ENCODE data around the gene BMF.

The BMF gene

DNA sequence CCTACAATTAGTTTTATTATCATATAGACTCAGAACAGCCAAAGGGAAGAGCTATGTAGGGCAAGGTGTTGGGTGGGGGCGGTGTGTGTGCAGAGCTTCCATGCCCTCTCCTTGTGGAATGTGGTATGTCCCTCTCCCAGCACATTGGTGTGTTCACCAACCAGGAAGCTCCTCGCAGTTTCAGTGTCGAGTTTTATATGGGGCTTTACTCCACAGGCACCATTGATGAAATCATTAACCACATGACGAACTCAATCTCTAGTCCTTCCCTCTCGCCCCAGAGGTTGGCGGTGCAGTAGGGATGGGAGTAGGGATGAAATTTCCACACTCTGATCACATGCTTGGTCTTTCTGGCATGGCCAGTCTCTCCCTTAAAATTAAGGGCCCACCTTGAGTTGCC, 56.1 kb downstream of the BMF start:
- no peak overlapping the region for H3K4me3 ChIP-seq (replicated peaks; ENCODE audit: insufficient read depth, low read length)

GRCh38 chr15:40051616-40052415, 56.9 kb downstream of the BMF start:
- H3K27me3 ChIP-seq (ENCODE audit: insufficient read depth, poor library complexity, severe bottlenecking) = no peaks in the 10 kb centered on the region
- H3K27ac ChIP-seq (replicated peaks) = no peak overlapping the region
- no peak for DNase-seq (ENCODE audit: low read depth in 1 of 2, low spot score in 1 of 2)
- TF ChIP-seq GABPA (IDR thresholded peaks at IDR 0.05; ENCODE audit: low read depth) (no peak), SPI1 (IDR thresholded peaks at IDR 0.05; ENCODE audit: borderline replicate concordance, low read depth) (no peak)
- TF ChIP-seq, protein P1, sequence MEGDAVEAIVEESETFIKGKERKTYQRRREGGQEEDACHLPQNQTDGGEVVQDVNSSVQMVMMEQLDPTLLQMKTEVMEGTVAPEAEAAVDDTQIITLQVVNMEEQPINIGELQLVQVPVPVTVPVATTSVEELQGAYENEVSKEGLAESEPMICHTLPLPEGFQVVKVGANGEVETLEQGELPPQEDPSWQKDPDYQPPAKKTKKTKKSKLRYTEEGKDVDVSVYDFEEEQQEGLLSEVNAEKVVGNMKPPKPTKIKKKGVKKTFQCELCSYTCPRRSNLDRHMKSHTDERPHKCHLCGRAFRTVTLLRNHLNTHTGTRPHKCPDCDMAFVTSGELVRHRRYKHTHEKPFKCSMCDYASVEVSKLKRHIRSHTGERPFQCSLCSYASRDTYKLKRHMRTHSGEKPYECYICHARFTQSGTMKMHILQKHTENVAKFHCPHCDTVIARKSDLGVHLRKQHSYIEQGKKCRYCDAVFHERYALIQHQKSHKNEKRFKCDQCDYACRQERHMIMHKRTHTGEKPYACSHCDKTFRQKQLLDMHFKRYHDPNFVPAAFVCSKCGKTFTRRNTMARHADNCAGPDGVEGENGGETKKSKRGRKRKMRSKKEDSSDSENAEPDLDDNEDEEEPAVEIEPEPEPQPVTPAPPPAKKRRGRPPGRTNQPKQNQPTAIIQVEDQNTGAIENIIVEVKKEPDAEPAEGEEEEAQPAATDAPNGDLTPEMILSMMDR (IDR thresholded peaks at IDR 0.05; ENCODE audit: insufficient read depth, low read length) = no peak
- no peak overlapping the region for H3K4me3 ChIP-seq (replicated peaks; ENCODE audit: insufficient read depth, low read length)

More for the DNA sequence above, 56.1 kb downstream of the BMF start:
- no peaks in the 10 kb centered on the region for H3K27me3 ChIP-seq (ENCODE audit: insufficient read depth, poor library complexity, severe bottlenecking)
- no peak overlapping the region for H3K27ac ChIP-seq (replicated peaks)
- TF ChIP-seq POLR2AphosphoS5 (IDR thresholded peaks at IDR 0.05; ENCODE audit: low read depth) (no peak), SPI1 (IDR thresholded peaks at IDR 0.05; ENCODE audit: borderline replicate concordance, low read depth) (no peak), GABPA (IDR thresholded peaks at IDR 0.05; ENCODE audit: low read depth) (no peak)
- TF ChIP-seq, protein P2, sequence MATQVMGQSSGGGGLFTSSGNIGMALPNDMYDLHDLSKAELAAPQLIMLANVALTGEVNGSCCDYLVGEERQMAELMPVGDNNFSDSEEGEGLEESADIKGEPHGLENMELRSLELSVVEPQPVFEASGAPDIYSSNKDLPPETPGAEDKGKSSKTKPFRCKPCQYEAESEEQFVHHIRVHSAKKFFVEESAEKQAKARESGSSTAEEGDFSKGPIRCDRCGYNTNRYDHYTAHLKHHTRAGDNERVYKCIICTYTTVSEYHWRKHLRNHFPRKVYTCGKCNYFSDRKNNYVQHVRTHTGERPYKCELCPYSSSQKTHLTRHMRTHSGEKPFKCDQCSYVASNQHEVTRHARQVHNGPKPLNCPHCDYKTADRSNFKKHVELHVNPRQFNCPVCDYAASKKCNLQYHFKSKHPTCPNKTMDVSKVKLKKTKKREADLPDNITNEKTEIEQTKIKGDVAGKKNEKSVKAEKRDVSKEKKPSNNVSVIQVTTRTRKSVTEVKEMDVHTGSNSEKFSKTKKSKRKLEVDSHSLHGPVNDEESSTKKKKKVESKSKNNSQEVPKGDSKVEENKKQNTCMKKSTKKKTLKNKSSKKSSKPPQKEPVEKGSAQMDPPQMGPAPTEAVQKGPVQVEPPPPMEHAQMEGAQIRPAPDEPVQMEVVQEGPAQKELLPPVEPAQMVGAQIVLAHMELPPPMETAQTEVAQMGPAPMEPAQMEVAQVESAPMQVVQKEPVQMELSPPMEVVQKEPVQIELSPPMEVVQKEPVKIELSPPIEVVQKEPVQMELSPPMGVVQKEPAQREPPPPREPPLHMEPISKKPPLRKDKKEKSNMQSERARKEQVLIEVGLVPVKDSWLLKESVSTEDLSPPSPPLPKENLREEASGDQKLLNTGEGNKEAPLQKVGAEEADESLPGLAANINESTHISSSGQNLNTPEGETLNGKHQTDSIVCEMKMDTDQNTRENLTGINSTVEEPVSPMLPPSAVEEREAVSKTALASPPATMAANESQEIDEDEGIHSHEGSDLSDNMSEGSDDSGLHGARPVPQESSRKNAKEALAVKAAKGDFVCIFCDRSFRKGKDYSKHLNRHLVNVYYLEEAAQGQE (IDR thresholded peaks at IDR 0.05; ENCODE audit: insufficient replicate concordance, low read depth) = no peak
- TF ChIP-seq, protein P1 (IDR thresholded peaks at IDR 0.05; ENCODE audit: insufficient read depth, low read length) = no peak
- DNase-seq (ENCODE audit: low read depth in 1 of 2, low spot score in 1 of 2) = no peak

DNA sequence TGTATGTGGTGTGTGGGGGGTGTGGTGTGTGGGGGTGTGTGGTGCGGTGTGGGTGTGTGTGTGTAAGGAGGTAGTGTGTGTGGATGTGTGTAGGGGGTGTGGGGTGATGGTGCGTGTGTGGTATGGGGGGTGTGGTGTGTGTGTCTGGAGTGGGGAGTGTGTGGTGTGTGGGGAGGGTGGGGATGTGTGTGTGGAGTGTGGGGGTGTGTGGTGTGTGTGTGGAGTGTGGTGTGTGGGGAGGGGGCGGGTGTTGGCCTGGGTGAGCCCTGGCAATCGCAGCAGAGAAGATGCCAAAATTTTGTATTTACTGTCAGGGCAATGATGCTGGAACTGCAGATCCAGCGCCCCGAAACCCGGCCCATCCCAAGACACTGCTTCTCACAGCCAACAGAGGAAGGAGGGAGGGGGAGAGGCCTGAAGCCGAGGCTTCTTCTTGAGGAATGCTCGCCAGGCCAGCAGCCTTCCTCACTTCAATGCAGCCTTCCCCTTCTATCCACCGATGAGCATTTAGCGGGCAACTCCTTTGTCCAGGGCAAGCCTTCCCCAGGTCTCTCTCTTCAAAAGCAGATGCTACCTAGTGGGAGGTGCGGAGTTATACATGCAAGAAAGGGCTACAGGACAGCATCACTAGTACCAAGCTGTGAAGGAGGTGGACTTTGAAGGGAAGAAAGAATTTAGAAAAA, 57.8 kb downstream of the BMF start:
- Histone ChIP-seq H3K27ac (replicated peaks) (no peak overlapping the region), H3K4me3 (replicated peaks; ENCODE audit: insufficient read depth, low read length) (no peak overlapping the region), H3K27me3 (ENCODE audit: insufficient read depth, poor library complexity, severe bottlenecking) (no peaks in the 10 kb centered on the region)
- DNase-seq (ENCODE audit: low read depth in 1 of 2, low spot score in 1 of 2) = no peak
- TF ChIP-seq GABPA (IDR thresholded peaks at IDR 0.05; ENCODE audit: low read depth) (no peak), SPI1 (IDR thresholded peaks at IDR 0.05; ENCODE audit: borderline replicate concordance, low read depth) (no peak), POLR2AphosphoS5 (IDR thresholded peaks at IDR 0.05; ENCODE audit: low read depth) (no peak)
- TF ChIP-seq, protein P2 (IDR thresholded peaks at IDR 0.05; ENCODE audit: insufficient replicate concordance, low read depth) = no peak
- TF ChIP-seq, protein P1 (IDR thresholded peaks at IDR 0.05; ENCODE audit: insufficient read depth, low read length) = no peak
